Fibroblast of gingiva (primary cell): ENCODE data around the gene PLTP.

Experiments used
- DNase-seq: peaks from one replicate; pipeline ENCODE4 v3.0.0-alpha.2; 2011; ENCODE audit warnings: low read depth

Gene PLTP

DNA sequence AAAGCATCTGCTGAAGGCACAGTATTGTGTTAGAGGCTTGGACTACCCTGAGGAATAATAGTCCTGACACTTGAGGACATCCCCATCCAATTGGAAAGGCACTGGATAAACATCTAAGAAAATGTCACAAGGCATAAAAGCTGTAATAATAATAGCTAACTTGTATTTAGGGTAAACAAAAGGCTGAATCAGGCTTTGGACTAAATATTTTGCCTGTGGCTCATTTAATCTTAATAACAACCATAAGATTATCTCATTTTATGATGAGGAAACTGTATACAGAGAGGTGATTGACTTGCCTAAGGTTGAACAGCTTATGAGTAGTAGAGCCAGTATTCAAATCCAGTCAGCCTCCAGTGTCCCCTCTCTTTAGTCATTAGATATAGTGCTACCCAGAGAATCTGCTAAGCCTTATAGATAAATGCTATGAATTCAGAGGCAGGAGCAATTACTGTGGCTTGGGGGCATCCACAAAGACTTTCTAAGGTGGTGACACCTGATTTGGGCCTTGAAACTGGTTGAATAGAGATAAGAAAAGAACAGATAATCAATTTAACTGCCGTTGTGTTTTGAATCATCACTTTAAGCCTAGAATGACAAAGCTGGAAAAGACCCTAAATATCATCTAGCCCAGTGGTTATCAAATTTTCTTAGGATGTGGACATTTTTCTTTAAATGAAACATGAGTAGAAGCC is 38.4 kb downstream of the PLTP start:
- no peak for DNase-seq

DNA sequence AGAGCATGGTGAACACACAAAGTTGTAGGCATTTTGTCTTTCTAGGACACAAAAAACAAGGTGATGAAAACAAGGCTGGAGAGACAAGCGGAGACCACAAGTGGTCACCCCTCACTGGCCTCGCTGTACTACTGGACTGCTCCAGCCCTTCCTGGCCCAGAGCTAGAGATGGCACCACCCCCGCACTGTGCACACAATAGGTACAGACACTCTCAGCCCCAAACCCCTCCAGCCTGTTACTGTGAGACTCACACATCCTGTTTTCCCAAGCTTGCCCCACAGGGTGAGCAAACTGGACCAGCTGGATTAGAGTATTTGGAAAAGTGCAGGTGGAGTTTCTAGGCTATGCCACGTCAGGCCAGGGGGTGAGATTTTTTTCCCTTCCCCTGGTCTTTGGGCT is 39.3 kb downstream of the PLTP start:
- no peak for DNase-seq

DNA sequence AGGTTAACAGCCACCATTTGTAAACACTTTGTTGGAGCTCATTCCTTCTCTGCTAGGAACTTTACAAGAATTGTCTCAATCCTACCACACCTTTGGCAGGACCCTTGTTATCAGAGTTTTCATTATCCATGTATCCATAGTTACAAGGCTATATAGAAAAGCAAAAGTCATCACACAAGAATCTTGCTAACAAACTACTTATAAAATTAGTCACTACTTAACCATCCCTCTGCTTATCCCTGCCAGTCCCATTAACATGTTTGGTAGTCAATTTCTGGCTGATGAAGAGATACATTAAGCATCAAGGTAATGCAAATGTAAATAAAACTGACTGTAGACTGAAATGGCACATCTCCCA is 44.2 kb downstream of the PLTP start:
- DNase-seq = peak; percentile 24

DNA sequence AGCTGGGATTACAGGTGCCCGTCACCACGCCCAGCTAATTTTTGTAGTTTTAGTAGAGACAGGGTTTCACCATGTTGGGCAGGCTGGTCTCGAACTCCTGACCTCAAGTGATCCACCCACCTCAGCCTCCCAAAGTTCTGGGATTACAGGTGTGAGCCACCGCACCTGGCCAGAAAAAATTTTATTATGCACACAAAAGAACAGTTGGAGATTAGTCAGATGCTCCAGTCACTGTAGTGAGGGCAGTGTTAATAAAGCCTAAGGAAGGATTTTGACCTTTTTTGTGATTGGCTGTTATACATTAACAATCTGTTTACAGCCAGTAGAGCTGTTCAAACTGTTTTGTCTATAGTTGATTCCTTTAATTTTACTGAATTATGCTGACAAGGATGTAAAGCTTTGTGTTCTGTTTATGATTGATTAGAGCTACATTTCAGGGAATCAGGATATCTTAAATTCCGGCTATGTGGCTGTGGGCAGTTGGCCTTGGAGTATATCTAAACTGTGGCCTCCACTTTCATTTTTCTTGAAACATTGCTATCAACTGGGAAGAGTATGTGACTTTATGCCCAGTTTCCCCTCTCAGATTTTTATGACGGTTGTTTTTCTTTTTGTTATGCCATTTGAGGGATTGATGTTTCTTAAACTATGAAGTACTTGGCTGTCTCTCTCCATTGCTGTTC is 44.7 kb downstream of the PLTP start:
- no peak for DNase-seq

DNA sequence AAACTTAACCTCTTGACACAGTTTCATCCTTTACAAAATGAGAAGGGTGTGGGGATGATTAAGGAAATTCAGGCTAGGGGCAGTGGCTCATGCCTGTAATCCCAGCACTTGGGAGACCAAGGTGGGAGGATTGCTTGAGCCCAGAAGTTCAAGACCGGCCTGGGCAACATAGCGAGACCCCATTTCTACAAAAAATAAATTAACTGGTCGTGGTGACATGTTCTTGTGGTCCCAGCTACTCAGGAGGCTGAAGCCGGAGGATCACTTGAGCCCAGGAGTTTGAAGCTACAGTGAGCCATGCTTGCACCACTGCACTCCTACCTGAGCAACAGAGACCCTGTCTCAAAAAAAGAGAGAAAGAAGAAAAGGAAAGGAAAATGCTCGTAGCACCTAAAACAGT is 45.5 kb downstream of the PLTP start:
- no peak for DNase-seq

DNA sequence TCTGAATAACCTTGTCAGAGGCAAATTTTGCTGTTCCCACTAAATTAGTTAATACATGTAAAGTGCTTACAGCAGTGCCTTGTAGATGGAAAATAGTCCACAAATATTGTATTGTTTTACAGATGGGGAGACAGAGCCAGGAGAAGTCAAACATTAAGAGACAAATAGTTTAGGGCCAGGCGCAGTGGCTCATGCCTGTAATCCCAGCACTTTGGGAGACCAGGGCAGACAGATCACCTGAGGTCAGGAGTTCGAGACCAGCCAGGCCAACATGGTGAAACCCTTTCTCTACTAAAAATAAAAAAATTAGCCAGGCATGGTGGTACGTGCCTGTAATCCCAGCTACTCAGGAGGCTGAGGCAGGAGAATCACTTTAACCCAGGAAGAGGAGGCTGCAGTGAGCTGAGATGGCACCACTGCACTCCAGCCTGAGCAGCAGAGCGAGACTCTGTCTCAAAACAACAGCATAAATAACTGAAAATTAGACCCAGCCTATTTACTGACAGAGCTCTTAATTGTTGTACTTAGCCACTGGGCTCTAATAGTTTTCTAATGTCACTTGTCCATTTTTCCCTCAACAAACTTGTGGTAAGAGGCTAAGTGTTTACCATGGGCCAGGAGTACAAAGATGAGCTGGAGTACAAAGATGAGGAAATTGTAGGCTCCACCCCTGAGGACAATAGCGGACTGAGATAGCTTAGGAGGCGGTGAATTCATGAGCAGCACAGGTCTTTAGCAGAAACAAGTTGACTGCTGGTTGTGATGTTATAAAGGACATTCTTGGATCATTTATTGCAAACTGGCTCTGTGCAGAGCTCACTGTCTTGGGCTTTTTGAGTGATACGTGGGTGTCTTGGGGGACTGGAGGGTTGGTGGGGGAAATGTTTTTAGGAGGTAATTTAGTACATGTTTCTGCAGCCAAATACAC is 48.1 kb downstream of the PLTP start:
- DNase-seq = no peak

DNA sequence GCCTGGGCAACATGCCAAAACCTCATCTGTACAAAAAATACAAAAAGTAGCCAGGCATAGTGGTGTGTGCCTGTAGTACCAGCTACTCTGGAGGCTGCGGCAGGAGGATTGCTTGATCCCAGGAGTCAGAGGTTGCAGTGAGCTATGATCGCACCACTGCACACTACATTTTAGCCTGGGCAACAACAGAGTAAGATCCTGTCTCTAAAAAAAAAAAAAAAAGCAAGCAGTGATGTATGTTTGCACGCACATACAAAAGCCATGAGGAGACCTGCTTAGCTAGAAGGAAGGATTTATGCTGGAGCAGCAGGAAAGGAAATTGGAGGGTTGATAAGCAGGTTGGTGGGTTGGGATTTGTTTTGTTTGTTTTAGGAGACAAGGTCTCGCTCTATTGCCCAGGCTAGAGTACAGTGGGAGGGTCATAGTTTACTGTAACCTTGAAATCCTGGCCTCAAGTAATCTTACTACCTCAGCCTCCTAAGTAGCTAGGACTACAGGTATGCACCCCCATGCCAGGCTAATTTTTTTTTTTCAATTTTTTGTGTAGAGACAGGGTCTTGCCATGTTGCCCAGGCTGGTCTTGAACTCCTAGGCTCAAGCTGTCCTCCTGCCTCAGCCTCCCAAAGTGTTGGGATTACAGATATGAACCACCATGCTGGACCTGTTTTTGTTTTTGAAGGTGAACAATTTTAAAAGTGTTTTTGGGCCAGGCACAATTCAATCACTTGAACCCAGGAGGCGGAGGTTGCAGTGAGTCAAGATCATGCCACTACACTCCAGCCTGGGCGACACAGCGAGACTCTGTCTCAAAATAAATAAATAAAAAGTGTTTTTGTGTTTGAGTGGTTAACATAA is 50.5 kb downstream of the PLTP start:
- DNase-seq = no peak

DNA sequence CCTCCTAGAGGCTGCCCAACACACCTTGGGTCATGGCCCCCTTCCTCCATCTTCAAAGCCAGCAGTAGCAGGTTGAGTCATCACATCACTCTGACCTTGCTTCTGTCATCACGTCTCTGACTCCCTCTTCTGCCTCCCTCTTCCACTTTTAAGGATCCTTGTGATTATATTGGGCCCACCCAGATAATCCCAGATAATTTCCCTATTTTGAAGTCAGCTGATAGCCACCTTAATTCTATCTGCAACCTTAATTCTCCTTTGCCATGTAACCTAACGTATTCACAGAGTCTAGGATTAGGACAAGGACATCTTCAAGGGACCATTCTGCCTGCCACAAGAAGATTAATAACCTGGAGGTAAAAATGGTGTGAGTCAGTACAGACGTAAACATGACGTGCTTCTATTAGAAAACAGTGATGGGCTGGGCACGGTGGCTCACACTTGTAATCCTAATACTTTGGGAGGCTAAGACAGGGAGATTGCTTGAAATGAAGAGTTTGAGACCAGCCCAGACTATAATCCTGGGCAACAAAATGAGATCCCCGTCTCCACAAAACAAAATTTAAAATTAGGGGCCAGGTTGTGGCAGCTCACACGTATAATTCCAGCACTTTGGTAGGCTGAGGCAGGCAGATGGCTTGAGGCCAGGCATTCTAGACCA is 51.3 kb downstream of the PLTP start:
- no peak for DNase-seq

DNA sequence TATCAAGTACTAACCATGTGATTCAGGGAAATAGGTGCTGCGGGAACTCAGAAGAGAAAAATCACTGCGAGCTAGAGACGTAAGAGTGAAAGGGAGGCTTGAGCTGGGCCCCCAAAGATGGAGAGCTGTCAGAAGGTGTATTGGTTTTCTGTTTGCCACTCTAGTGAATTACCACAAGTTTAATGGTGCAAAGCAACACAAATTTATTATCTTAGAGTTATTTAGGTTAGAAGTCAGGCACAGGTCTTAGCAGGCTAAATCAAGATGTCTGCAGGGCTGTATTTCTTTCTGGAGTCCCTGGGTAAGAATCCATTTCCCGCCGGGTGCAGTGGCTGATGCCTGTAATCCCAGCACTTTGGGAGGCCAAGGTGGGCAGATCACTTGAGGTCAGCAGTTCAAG is 52.0 kb downstream of the PLTP start:
- DNase-seq = no peak

DNA sequence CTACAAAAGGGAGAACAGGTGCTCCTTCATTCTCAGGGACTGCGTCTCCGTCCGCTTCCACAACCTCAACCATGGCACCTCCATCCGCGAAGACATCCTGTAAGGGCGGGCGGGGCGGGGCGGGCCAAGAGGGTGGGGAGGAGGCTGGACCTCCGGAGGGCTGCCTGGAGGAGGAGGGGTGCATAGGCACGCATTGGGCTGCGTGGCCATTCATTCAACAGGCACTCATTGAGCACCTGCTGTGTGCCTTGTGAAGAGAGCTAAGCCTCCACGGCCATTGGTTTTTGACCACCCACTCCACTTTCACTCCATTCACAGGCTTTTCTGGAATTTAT is 54.1 kb downstream of the PLTP start:
- no peak for DNase-seq

DNA sequence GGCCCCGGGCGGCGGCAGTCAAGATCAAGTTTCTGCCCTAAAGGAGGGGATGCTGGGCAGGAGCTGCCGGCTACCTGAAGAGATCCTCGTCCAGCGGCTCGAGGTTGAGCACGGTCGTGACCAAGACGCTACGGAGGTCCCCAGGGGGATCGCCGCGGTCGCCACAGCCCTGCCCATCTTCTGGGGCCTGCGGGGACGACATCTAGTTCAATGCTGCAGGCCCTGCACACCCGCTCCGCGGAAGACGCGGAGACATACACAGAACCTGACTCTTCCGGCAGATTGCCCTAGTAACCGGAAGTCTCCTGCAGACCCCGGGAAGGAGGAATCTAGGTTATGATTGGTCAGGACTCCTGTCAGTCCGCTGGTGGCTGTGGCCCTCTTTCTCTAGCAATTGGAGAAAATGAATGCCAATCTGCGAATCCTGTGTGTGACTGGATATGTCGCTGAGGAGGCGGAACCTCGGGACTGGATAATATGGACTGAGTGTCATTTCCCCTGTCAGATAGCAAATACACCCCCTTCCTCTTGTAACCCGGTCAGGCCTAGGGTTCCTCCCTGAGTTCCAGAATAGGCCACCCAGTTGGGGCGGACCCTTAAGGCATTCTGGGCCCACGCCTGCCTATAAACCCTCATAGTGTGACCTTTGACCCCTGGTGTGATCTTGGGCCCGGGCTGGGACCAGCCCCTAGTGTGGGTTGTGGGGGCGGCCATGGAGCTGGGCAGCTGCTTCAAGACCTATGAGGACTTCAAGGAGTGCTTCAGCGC is 54.7 kb downstream of the PLTP start, which contains the start of the genes ACOT8 and ZSWIM3:
Gene ACOT8, minus strand, starts transcription at position 279 of the 768 bp plus-strand sequence. Its CDS starts 77 bp downstream, at position 202.
Gene ZSWIM3, plus strand, starts transcription at position 501 of the 768 bp plus-strand sequence. Its CDS starts 212 bp downstream, at position 713.
- DNase-seq = peak; percentile 100

DNA sequence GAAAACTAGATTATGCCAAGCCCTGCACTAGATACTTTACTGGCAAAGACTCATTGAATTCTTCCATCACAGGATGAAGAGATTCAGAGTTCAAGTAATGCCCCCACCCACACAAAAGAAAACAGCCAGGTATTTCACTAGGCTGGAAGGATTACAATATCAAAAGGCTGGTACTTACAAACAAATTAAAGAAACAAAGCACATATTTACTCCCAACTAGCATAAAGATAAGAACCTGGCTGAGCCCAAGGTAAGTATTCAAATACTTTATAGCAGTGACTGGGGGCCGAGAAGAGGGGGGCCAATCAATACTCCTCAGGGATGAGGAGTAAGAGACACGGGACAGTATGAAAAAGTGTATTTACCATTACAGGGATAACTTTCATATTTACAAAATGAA is 58.5 kb downstream of the PLTP start:
- no peak for DNase-seq

DNA sequence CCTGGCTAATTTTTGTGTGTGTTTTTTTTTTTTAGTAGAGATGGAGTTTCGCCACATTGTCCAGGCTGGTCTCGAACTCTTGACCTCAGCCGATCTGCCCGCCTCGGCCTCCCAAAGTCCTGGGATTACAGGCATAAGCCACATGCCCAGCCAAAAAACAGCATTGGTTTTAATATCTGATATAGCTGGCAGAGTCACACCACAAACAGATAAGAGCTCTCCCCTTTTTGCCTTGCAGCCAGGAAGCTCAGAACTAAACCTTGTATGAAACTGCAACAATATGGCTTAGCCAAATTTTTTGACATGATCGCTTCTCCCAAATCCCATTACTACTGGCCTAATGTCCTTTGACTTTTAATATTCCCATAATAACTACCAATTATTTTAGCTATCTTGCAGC is 59.6 kb downstream of the PLTP start:
- DNase-seq = no peak

DNA sequence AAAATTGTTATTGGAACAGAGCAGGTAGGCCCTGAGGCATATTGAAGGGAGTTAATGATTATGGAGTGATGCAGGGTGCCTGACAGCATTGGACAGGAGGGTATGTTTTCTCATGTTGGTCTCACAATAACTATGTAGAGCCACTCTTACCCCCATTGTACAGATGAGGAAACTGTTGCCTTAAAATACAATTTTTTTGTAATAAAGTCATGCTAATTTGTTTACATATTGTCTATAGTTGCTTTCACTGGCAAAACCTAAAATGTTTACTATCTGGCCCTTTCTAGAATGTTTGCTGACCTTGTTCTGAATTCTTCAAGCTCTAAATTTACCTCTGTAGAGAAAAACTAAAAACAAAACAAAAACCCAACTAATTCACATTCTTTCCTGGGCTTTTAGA is 60.5 kb downstream of the PLTP start:
- no peak for DNase-seq

DNA sequence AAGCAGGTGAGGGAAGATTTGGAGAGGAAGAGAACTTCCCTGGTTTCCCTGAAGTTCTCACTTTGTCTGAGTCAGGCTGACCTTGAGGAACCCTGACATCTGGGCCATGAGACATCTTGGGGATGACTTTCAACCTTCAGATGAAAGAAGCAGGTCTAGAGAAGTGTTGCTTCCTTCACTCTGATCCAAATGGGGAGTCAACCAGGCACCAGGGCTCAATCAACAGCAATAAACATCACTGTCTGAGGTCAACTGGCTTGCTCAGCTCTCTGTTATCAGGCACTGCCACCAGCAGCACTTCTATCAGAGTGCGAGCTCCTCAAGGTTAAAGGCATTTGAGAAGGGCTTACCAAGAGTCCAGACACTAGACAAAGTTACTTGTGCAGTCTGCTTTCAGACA is 61.0 kb downstream of the PLTP start:
- no peak for DNase-seq

DNA sequence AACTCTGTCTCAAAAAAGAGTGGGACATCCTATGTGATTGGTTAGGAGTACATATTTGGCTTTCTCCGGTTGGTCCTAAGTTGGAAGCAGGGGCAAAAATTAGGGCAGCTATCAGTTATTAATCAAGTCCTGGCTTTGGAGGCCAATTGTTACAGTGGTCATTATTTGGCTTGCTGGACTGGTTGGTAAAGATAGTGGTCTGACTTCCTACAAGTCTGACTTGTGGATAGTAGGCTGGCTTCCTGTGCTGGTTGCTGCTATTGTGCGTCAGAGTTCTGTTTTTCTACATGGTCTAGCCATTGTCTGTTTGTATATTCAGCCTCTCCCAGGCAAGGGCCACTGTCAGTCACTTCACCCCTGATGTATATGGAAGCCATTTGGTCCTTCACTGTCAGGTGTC is 61.7 kb downstream of the PLTP start:
- DNase-seq = no peak

DNA sequence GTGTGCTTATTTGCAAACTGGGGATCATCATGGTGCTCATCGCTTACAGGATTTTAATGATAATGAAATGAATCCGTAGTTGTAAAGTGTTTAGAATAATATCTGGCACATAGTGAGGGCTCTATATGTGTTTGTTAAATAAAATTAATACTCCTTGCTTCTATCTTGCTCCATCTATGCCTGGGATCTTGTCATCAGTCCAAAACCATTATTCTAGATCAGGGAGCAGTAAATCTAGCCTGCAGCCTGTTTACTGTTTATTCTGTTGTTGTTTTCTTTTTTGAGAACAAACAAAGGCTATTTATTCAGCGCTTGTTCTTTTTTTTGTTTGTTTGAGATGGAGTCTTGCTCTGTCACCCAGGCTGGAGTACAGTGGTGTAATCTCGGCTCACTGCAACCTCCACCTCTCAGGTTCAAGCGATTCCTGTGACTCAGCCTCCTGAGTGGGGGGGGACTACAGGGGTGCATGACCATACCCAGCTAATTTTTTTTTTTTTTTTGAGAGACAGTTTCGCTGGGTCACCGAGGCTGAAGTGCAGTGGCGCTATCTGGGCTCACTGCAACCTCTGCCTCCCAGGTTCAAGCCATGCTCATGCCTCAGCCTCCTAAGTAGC is 62.9 kb downstream of the PLTP start:
- no peak for DNase-seq
